ENCODE results near the gene HPS1. TPM values are rescaled to one million over a fixed set of nuclear protein-coding genes. Genes with fewer than 3 reads are reported as not detected.

HPS1 gene
- total and polyA plus RNA-seq, 2 of the 8 experiments (the other 6 are each of a cell fraction or from before 2014, with no cell fraction given): 38.7 to 61.7 TPM

DNA sequence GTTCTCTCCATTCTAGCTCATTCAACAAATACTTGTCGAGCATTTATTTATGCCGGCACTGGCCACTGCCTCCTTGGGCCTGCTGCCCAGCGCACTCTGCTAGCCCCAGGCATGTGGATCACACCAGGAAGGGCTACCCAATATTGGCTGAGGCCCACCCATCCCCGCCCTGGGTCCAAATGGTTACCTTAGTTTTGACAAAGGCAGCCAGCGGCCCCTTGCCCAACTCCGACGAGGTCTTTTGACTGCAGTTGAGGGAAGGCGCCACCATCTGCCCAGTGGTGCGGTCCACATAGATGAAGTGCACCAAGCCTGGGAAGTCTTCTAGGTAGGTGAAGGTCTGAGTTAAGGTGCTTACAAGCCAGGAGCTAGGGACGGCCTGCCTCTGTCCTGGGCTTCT is 24.6 kb downstream of the HPS1 start:
- H2BK20ac ChIP-seq (ENCODE audit: low read length): no peak overlapping the region
- WGBS, 2 experiments (ENCODE audit: extremely low coverage in 1 of 2, insufficient coverage in 1 of 2, insufficient read length in 1 of 2, insufficient replicate concordance in 2 of 2, low coverage in 1 of 2, low lambda C conversion rate in 2 of 2, missing lambda C conversion rate in 1 of 2): 92% methylated on average over 10 of the region's 10 CpGs; no CpG with 5 or more reads in 1 of the 2 experiments
- CTCF ChIA-PET (ENCODE audit: partially characterized antibody): interaction anchor here (0.5 to 6.6 kb wide), 15 partner anchors 8 to 879 kb away, joined by 3 to 69 read pairs (median 4); partner anchors contain the start of genes LOXL4 and PYROXD2
- TF ChIP-seq EP300 (IDR thresholded peaks at IDR 0.05; ENCODE audit: borderline replicate concordance in 1 of 2, low read depth in 2 of 2, low read length in 2 of 2) (no peak), KDM4A (IDR thresholded peaks at IDR 0.05; ENCODE audit: low read depth, low read length, severe bottlenecking) (no peak), TBP (IDR thresholded peaks at IDR 0.05; ENCODE audit: low read depth, low read length) (no peak), GABPA (IDR thresholded peaks at IDR 0.05; ENCODE audit: borderline replicate concordance, insufficient read depth, low read length) (no peak), HDAC2 (IDR thresholded peaks at IDR 0.05; ENCODE audit: borderline replicate concordance in 1 of 2, low read depth in 2 of 2, low read length in 2 of 2) (no peak)
- TF ChIP-seq, protein P1, sequence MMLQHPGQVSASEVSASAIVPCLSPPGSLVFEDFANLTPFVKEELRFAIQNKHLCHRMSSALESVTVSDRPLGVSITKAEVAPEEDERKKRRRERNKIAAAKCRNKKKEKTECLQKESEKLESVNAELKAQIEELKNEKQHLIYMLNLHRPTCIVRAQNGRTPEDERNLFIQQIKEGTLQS (IDR thresholded peaks at IDR 0.05; ENCODE audit: insufficient read depth, low read depth, low read length): no peak

More for the DNA sequence above, 24.6 kb downstream of the HPS1 start:
- Histone ChIP-seq H3K9me3 (ENCODE audit: insufficient read depth in 2 of 2, low read depth in 1 of 2, low read length in 1 of 2) (no peaks in the 10 kb centered on the region), H3K27me3 (replicated peaks in 1 of 4; ENCODE audit: control insufficient read depth in 3 of 4, extremely low read depth in 1 of 4, insufficient read depth in 3 of 4, low read length in 3 of 4) (no peaks in the 10 kb centered on the region), H2BK15ac (ENCODE audit: low read length) (no peak overlapping the region), H4K8ac (ENCODE audit: extremely low read depth, insufficient read depth, low read length) (no peak overlapping the region), H3K23me2 (ENCODE audit: low read depth, low read length) (no peaks in the 10 kb centered on the region), H3K4me1 (replicated peaks in 1 of 4; ENCODE audit: control insufficient read depth in 3 of 4, insufficient read depth in 4 of 4, low read length in 3 of 4) (no peaks in the 10 kb centered on the region), H4K91ac (replicated peaks; ENCODE audit: insufficient read length, low read length) (no peak overlapping the region), H3K9ac (replicated peaks in 1 of 4; ENCODE audit: extremely low read depth in 1 of 4, low read depth in 3 of 4, low read length in 3 of 4) (no peak overlapping the region), H3K56ac (replicated peaks; ENCODE audit: insufficient read length, low read depth, low read length) (no peak overlapping the region), H3K27ac (ENCODE audit: low read depth, low read length) (no peak overlapping the region; the same call in 1 of the 2 replicates), H3K4ac (replicated peaks; ENCODE audit: insufficient read length, low read depth, low read length) (no peak overlapping the region), H3K23ac (ENCODE audit: insufficient read length) (no peak overlapping the region), H3K79me2 (ENCODE audit: control insufficient read depth in 1 of 2, insufficient read depth in 2 of 2, low read length in 2 of 2) (no peaks in the 10 kb centered on the region), H2BK5ac (ENCODE audit: low read depth, low read length) (no peak overlapping the region), H2BK120ac (replicated peaks; ENCODE audit: low read depth, low read length) (no peak overlapping the region), H4K5ac (ENCODE audit: insufficient read length, low read depth, low read length) (no peak overlapping the region), H2AK5ac (ENCODE audit: low read depth, low read length) (no peak overlapping the region), H2BK12ac (ENCODE audit: low read depth, low read length) (no peak overlapping the region), H4K20me1 (replicated peaks in 1 of 2; ENCODE audit: control insufficient read depth in 1 of 2, insufficient read depth in 2 of 2, low read length in 2 of 2) (peaks cover 0 to 2% of the 10 kb centered on the region in 2 experiments), H3K18ac (ENCODE audit: extremely low read depth, low read length) (no peak overlapping the region), H3K4me3 (ENCODE audit: extremely low read depth in 1 of 4, insufficient read depth in 2 of 4, low read depth in 3 of 4, low read length in 4 of 4) (no peak overlapping the region), H3K4me2 (ENCODE audit: insufficient read depth in 1 of 2, low read depth in 2 of 2, low read length in 2 of 2) (no peak overlapping the region), H2AFZ (ENCODE audit: low read length) (no peak overlapping the region), H3K36me3 (ENCODE audit: control insufficient read depth in 2 of 4, insufficient read depth in 4 of 4, low read length in 3 of 4) (peaks cover 0 to 6% (median 2%) of the 10 kb centered on the region in 4 experiments; a peak in 3 of 8 replicates), H3K14ac (ENCODE audit: insufficient read length) (no peak overlapping the region), H3K79me1 (ENCODE audit: low read depth, low read length) (no peaks in the 10 kb centered on the region)
- FAIRE-seq (no peak), DNase-seq (ENCODE audit: low read depth in 1 of 2, low spot score in 2 of 2) (no peak)
- POLR2A ChIA-PET (ENCODE audit: partially characterized antibody): no interaction called here

Data from H1 (cell line).